GM12878 (cell line): Measurements from ENCODE around the gene IGF1R. TPM values are rescaled to one million over a fixed set of nuclear protein-coding genes. Genes with fewer than 3 reads are reported as not detected.

ENCODE experiments used
- ATAC-seq: fragments of 200-7000 bp; cut with Tn5 transposase; 3 replicates; pipeline ENCODE4 v1.9.1; 2020; ENCODE audit warnings: mild to moderate bottlenecking, moderate library complexity
- BruUV-seq: library from RNA; stranded (reverse); fragments of 400-500 nt; replicated peaks from 2 replicates; lab custom pipeline; 2021; lab: Mats Ljungman, UMichigan
- CTCF ChIA-PET: fragments of 300-600 bp; sonication (Branson Sonifier 250); formaldehyde crosslinking; extraction: SDS; loops from one replicate; lab custom pipeline; 2021; ENCODE audit warnings: inconsistent platforms; lab: Yijun Ruan, JAX
- POLR2A ChIA-PET: fragments of 350-600 bp; formaldehyde crosslinking; extraction: SDS; loops from one replicate; lab custom pipeline; 2021; ENCODE audit warnings: inconsistent platforms; lab: Charles Lee
- RAD21 ChIA-PET: fragments of 300-600 bp; sonication (Branson Sonifier 250); formaldehyde crosslinking; loops from one replicate; lab custom pipeline; 2023; ENCODE audit warnings: antibody characterized with exemption; ENCODE audit not compliant: unreplicated experiment; lab: Charles Lee
- SMC1A ChIA-PET: fragments of 300-600 bp; sonication (Branson Sonifier 250); formaldehyde crosslinking; loops from one replicate; lab custom pipeline; 2023; ENCODE audit not compliant: unreplicated experiment, uncharacterized antibody; lab: Charles Lee
- DNase-seq: peaks from one replicate; pipeline ENCODE4 v3.0.0-alpha.2; 2011; ENCODE audit warnings: low read depth, low spot score
- FAIRE-seq: peaks from 3 replicates; lab custom pipeline; 2011; peaks lifted over from hg19 to GRCh38; lab: Jason Lieb, UNC
- H2AFZ ChIP-seq: 2 replicates; pipeline ENCODE4 v1.6.0; 2011; ENCODE audit warnings: low read depth, low read length, control low read depth; ENCODE audit not compliant: control insufficient read depth
- H3K27ac ChIP-seq: 2 replicates; pipeline ENCODE4 v1.5.1; 2011; ENCODE audit warnings: control low read depth; ENCODE audit not compliant: control insufficient read depth, insufficient read depth
- H3K27me3 ChIP-seq, 2 experiments: replicated peaks in 1 of 2; 2 replicates each; pipeline versions ENCODE4 v1.6.0 to v1.6.1; 2011; ENCODE audit warnings: low read length in 1 of 2; ENCODE audit not compliant: control insufficient read depth in 2 of 2, insufficient read depth in 2 of 2
- H3K36me3 ChIP-seq, 2 experiments: 2 replicates each; pipeline ENCODE4 v1.5.1; 2011; ENCODE audit warnings: low read length in 1 of 2; ENCODE audit not compliant: control insufficient read depth in 2 of 2, insufficient read depth in 2 of 2
- H3K4me1 ChIP-seq: 2 replicates; pipeline ENCODE4 v1.6.1; 2011; ENCODE audit warnings: mild to moderate bottlenecking, low read length, moderate library complexity, mixed read lengths; ENCODE audit not compliant: control insufficient read depth, insufficient read depth
- H3K4me2 ChIP-seq: 2 replicates; pipeline ENCODE4 v1.6.0; 2011; ENCODE audit warnings: control low read depth; ENCODE audit not compliant: control insufficient read depth, insufficient read depth
- H3K4me3 ChIP-seq: fragments of 200-600 bp; sonication (generic); 2 replicates; pipeline ENCODE4 v1.5.1; 2016
- H3K79me2 ChIP-seq: 2 replicates; pipeline ENCODE4 v1.6.0; 2011; ENCODE audit warnings: low read length; ENCODE audit not compliant: control insufficient read depth, insufficient read depth
- H3K9ac ChIP-seq: 2 replicates; pipeline ENCODE4 v1.8.0; 2011; ENCODE audit warnings: low read length, control low read depth, mixed read lengths; ENCODE audit not compliant: control insufficient read depth, insufficient read depth
- H3K9me3 ChIP-seq: replicated peaks from 3 replicates; pipeline ENCODE4 v1.5.1; 2011; ENCODE audit warnings: mild to moderate bottlenecking, low read length; ENCODE audit not compliant: control insufficient read depth, insufficient read depth
- H4K20me1 ChIP-seq: 2 replicates; pipeline ENCODE4 v1.6.0; 2011; ENCODE audit not compliant: control insufficient read depth, insufficient read depth
- CREM ChIP-seq: IDR thresholded peaks from 2 replicates; pipeline ENCODE4 v1.6.1; 2014; ENCODE audit warnings: antibody characterized with exemption, low read depth
- EED ChIP-seq: sonication (generic); IDR thresholded peaks from 2 replicates; pipeline ENCODE4 v1.6.1; 2016; ENCODE audit warnings: antibody characterized with exemption, low read depth
- NR2C1 ChIP-seq: fragments of 450-650 bp; IDR thresholded peaks from 2 replicates; pipeline ENCODE4 v1.6.1; 2017; ENCODE audit warnings: antibody characterized with exemption, mild to moderate bottlenecking, moderate library complexity
- POU2F2 ChIP-seq: IDR thresholded peaks from 3 replicates; pipeline ENCODE4 v1.6.1; 2011; ENCODE audit warnings: low read depth, mild to moderate bottlenecking, low read length, borderline replicate concordance
- RAD51 ChIP-seq: fragments of 450-650 bp; IDR thresholded peaks from 2 replicates; pipeline ENCODE4 v1.6.1; 2016; ENCODE audit warnings: moderate library complexity, mild to moderate bottlenecking, inconsistent platforms
- RB1 ChIP-seq: fragments of 450-650 bp; formaldehyde crosslinking; IDR thresholded peaks from 2 replicates; pipeline ENCODE4 v1.6.1; 2017; ENCODE audit warnings: mild to moderate bottlenecking, borderline replicate concordance
- RUNX3 ChIP-seq: IDR thresholded peaks from 2 replicates; pipeline ENCODE4 v1.6.1; 2012; ENCODE audit warnings: low read length, inconsistent platforms
- WGBS: methylation state at CpG from one replicate; pipeline ENCODE4 v1.1.6; 2016; ENCODE audit warnings: low lambda C conversion rate; ENCODE audit not compliant: insufficient replicate concordance, insufficient coverage; ENCODE audit errors: missing lambda C conversion rate; 5-methylcytosine and 5-hydroxymethylcytosine counted together
- in situ Hi-C: fragments of 300-500 bp; cut with MboI; formaldehyde crosslinking; loops from 9 replicates; pipeline ENCODE4 v1.14.3; 2018; ENCODE audit warnings: mixed read lengths
- intact Hi-C: fragments of 100-400 bp; cut with micrococcal nuclease; formaldehyde crosslinking; loops from one replicate; pipeline ENCODE4 v1.14.2; 2022; ENCODE audit not compliant: unreplicated experiment
- polyA plus RNA-seq, 11 experiments: library from polyadenylated mRNA; depleted of rRNA in 4 of 11; unstranded in 6 of 11; stranded (reverse) in 5 of 11; fragments of >200 nt; fragmentation: Nextera tagmentation in 4 of 11; fragmentation: Illumina TruSeq in 1 of 11; extraction: Ambion mirVana in 4 of 11; extraction: Trizol in 1 of 11; gene quantifications; 1 replicate in 1 of 11; 2 replicates in 10 of 11; pipeline versions ENCODE4 v1.2.1 to v1.2.3, GENCODE V29; 2011 to 2016; ENCODE audit warnings: inconsistent platforms in 2 of 11, missing spikeins in 2 of 11, low read depth in 1 of 11
- total RNA-seq, 4 experiments: library from RNA; depleted of rRNA in 3 of 4; stranded (reverse); fragments of >200 nt in 3 of 4; fragmentation: Illumina TruSeq in 1 of 4; extraction: Trizol in 1 of 4; gene quantifications; 2 replicates each; pipeline versions ENCODE4 v1.2.1 to v1.2.3, GENCODE V29; 2013 to 2021
- TF ChIP-seq, protein P1 (sequence below): fragments of 450-650 bp; IDR thresholded peaks from 2 replicates; pipeline ENCODE4 v1.6.1; 2017; ENCODE audit warnings: low read depth, mild to moderate bottlenecking, moderate library complexity
- TF ChIP-seq, protein P2 (sequence below): IDR thresholded peaks from 2 replicates; pipeline ENCODE4 v1.6.1; 2012; ENCODE audit warnings: mild to moderate bottlenecking, low read depth, low read length
- TF ChIP-seq, protein P3 (sequence below): IDR thresholded peaks from 2 replicates; pipeline ENCODE4 v1.6.1; 2012; ENCODE audit warnings: low read depth, low read length, improper control_type of control experiment

IGF1R gene
- total and polyA plus RNA-seq, 10 of the 15 experiments (the other 5 are each of a cell fraction or from before 2014, with no cell fraction given), result 0.03 to 2.7 (median 0.66) TPM

DNA sequence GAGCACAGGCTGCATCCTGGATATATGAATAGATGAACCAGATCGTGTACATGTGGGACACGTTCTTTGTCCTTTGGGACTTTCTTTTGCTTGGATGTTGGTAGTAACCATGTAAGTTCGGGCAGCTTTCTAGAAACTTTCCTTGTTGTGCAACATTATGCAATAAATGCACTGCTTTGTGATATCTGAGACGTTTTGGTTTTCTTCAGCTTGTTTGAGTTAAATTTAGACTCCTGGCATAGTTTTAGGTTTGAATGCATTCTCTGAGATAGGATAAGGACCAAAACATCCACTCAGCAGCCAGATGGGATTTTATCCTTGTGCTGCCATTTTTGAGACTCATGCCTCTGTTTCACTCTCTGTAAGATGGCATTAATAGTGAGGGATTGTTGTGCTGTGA lies 158.9 kb downstream of the IGF1R start:
- intact Hi-C loops (no loop called here), in situ Hi-C loops (no loop called here)
- no peak overlapping the region for H3K4me3 ChIP-seq
- no peak for TF ChIP-seq RAD51
- TF ChIP-seq CREM, result no peak
- no peak for TF ChIP-seq RB1
- TF ChIP-seq, protein P1, sequence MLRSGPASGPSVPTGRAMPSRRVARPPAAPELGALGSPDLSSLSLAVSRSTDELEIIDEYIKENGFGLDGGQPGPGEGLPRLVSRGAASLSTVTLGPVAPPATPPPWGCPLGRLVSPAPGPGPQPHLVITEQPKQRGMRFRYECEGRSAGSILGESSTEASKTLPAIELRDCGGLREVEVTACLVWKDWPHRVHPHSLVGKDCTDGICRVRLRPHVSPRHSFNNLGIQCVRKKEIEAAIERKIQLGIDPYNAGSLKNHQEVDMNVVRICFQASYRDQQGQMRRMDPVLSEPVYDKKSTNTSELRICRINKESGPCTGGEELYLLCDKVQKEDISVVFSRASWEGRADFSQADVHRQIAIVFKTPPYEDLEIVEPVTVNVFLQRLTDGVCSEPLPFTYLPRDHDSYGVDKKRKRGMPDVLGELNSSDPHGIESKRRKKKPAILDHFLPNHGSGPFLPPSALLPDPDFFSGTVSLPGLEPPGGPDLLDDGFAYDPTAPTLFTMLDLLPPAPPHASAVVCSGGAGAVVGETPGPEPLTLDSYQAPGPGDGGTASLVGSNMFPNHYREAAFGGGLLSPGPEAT, result no peak
- TF ChIP-seq POU2F2, result no peak
- TF ChIP-seq, protein P2, sequence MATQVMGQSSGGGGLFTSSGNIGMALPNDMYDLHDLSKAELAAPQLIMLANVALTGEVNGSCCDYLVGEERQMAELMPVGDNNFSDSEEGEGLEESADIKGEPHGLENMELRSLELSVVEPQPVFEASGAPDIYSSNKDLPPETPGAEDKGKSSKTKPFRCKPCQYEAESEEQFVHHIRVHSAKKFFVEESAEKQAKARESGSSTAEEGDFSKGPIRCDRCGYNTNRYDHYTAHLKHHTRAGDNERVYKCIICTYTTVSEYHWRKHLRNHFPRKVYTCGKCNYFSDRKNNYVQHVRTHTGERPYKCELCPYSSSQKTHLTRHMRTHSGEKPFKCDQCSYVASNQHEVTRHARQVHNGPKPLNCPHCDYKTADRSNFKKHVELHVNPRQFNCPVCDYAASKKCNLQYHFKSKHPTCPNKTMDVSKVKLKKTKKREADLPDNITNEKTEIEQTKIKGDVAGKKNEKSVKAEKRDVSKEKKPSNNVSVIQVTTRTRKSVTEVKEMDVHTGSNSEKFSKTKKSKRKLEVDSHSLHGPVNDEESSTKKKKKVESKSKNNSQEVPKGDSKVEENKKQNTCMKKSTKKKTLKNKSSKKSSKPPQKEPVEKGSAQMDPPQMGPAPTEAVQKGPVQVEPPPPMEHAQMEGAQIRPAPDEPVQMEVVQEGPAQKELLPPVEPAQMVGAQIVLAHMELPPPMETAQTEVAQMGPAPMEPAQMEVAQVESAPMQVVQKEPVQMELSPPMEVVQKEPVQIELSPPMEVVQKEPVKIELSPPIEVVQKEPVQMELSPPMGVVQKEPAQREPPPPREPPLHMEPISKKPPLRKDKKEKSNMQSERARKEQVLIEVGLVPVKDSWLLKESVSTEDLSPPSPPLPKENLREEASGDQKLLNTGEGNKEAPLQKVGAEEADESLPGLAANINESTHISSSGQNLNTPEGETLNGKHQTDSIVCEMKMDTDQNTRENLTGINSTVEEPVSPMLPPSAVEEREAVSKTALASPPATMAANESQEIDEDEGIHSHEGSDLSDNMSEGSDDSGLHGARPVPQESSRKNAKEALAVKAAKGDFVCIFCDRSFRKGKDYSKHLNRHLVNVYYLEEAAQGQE, result no peak
- no peak for TF ChIP-seq RUNX3
- TF ChIP-seq NR2C1, result no peak
- TF ChIP-seq, protein P3, sequence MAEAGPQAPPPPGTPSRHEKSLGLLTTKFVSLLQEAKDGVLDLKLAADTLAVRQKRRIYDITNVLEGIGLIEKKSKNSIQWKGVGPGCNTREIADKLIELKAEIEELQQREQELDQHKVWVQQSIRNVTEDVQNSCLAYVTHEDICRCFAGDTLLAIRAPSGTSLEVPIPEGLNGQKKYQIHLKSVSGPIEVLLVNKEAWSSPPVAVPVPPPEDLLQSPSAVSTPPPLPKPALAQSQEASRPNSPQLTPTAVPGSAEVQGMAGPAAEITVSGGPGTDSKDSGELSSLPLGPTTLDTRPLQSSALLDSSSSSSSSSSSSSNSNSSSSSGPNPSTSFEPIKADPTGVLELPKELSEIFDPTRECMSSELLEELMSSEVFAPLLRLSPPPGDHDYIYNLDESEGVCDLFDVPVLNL, result no peak
- TF ChIP-seq EED, result no peak
- H4K20me1 ChIP-seq, result no peaks in the 10 kb centered on the region
- no TSS peak for BruUV-seq
- no peaks in the 10 kb centered on the region for H3K79me2 ChIP-seq
- ChIA-PET POLR2A (no interaction called here), CTCF (interaction anchor here (0.5 to 0.8 kb wide), 2 partner anchors 27 to 29 kb away, joined by 3 read pairs; no protein-coding TSS in a partner anchor), RAD21 (interaction anchor here (1.2 kb wide), 1 partner anchor 12 kb away, joined by 3 read pairs; no protein-coding TSS in a partner anchor), SMC1A (no interaction called here)
- ATAC-seq (no peak), DNase-seq (no peak), FAIRE-seq (no peak)
- H3K9ac ChIP-seq, result no peak overlapping the region
- H3K27ac ChIP-seq, result no peak overlapping the region
- no peak overlapping the region for H2AFZ ChIP-seq
- H3K36me3 ChIP-seq, result no peaks in the 10 kb centered on the region
- no peaks in the 10 kb centered on the region for H3K27me3 ChIP-seq
- H3K4me2 ChIP-seq, result no peak overlapping the region
- no peaks in the 10 kb centered on the region for H3K4me1 ChIP-seq
- H3K9me3 ChIP-seq, result no peaks in the 10 kb centered on the region
- WGBS, result 22% methylated on average over 4 of the region's 4 CpGs
